Measurements from ENCODE around the gene RFX8. TPM values are rescaled to one million over a fixed set of nuclear protein-coding genes. Genes with fewer than 3 reads are reported as not detected.

The RFX8 gene
- total and polyA plus RNA-seq, 2 of the 4 experiments (the other 2 are of a cell fraction): 2.9 to 5.3 TPM

GRCh38 chr2:101361522-101361921 is 113.4 kb downstream of the RFX8 start:
- Histone ChIP-seq H3K23ac (ENCODE audit: low read depth, low read length) (no peak overlapping the region), H3K27me3 (ENCODE audit: control insufficient read depth, insufficient read depth, low read length) (peaks cover 32% of the 10 kb centered on the region), H4K5ac (ENCODE audit: low read depth, low read length) (no peak overlapping the region), H3K27ac (ENCODE audit: insufficient read depth, low read length) (no peak overlapping the region), H3K4me1 (ENCODE audit: control insufficient read depth, insufficient read depth, low read length) (no peaks in the 10 kb centered on the region), H3K56ac (ENCODE audit: extremely low read depth, insufficient read depth, low read length) (no peak overlapping the region), H2BK15ac (ENCODE audit: low read depth, low read length) (no peak overlapping the region), H3K4me2 (ENCODE audit: low read depth, low read length) (no peak overlapping the region), H3K79me1 (ENCODE audit: low read depth in 1 of 2, low read length in 2 of 2) (no peaks in the 10 kb centered on the region), H3K9ac (ENCODE audit: low read depth, low read length) (no peak overlapping the region), H4K20me1 (ENCODE audit: insufficient read depth, low read length) (no peaks in the 10 kb centered on the region), H3K4ac (ENCODE audit: low read depth, low read length) (no peak overlapping the region), H2AK9ac (replicated peaks; ENCODE audit: low read depth, low read length, poor library complexity) (no peak overlapping the region), H4K8ac (ENCODE audit: low read depth in 2 of 2, low read length in 2 of 2) (no peak overlapping the region), H2AFZ (replicated peaks; ENCODE audit: low read length, poor library complexity) (no peak overlapping the region), H2BK120ac (ENCODE audit: low read depth, low read length) (no peak overlapping the region), H4K91ac (ENCODE audit: insufficient read depth, low read depth, low read length) (no peak overlapping the region), H2BK20ac (ENCODE audit: low read depth, low read length) (no peak overlapping the region), H3K9me3 (ENCODE audit: control insufficient read depth, insufficient read depth, low read length) (no peaks in the 10 kb centered on the region), H3K18ac (ENCODE audit: low read depth, low read length) (no peak overlapping the region), H3K14ac (replicated peaks; ENCODE audit: low read depth, low read length) (no peak overlapping the region), H2AK5ac (ENCODE audit: low read depth, low read length) (no peak overlapping the region), H3K4me3 (ENCODE audit: insufficient read depth, low read depth, low read length) (no peak overlapping the region), H3K9me1 (ENCODE audit: insufficient read depth, low read length) (0 out of 2 replicates have a peak, but pooled peaks cover 4% of the 10 kb centered on the region), H3K36me3 (ENCODE audit: control insufficient read depth, insufficient read depth, low read length) (no peaks in the 10 kb centered on the region), H2BK5ac (ENCODE audit: low read depth, low read length, poor library complexity, severe bottlenecking) (no peak overlapping the region)
- DNase-seq (no peak), ATAC-seq (ENCODE audit: low read depth) (no peak)
- dilution Hi-C loops (cut with HindIII; ENCODE audit: low sequenced_read_pairs, unreplicated experiment): no loop called here
- intact Hi-C loops (cut with micrococcal nuclease): no loop called here
- no TSS peak for BruUV-seq (replicated peaks)
- WGBS, 2 experiments (ENCODE audit: extremely low coverage in 2 of 2, insufficient read length in 1 of 2): no CpG with 5 or more reads among the region's 2 CpGs
- in situ Hi-C loops (cut with MboI; ENCODE audit: low sequenced_read_pairs): no loop called here
- TF ChIP-seq RFX5 (IDR thresholded peaks at IDR 0.05; ENCODE audit: low read depth, low read length): no peak
- TF ChIP-seq NFE2L2 (IDR thresholded peaks at IDR 0.05; ENCODE audit: low read depth, low read length): no peak
- TF ChIP-seq RAD21 (IDR thresholded peaks at IDR 0.05; ENCODE audit: low read length): no peak
- no peak for TF ChIP-seq CHD1 (IDR thresholded peaks at IDR 0.05; ENCODE audit: low read depth, low read length)
- no peak for TF ChIP-seq MAZ (IDR thresholded peaks at IDR 0.05; ENCODE audit: borderline replicate concordance, low read depth, low read length)
- TF ChIP-seq SMC3 (IDR thresholded peaks at IDR 0.05; ENCODE audit: low read depth, low read length): no peak
- TF ChIP-seq MXI1 (IDR thresholded peaks at IDR 0.05; ENCODE audit: borderline replicate concordance, low read depth, low read length): no peak
- no peak for TF ChIP-seq MAFK (IDR thresholded peaks at IDR 0.05; ENCODE audit: low read depth, low read length)
- no peak for TF ChIP-seq USF2 (IDR thresholded peaks at IDR 0.05; ENCODE audit: low read depth, low read length)
- no peak for TF ChIP-seq CEBPB (IDR thresholded peaks at IDR 0.05; ENCODE audit: low read depth, low read length)
- no peak for TF ChIP-seq POLR2A (IDR thresholded peaks at IDR 0.05; ENCODE audit: low read depth, low read length)
- TF ChIP-seq BHLHE40 (IDR thresholded peaks at IDR 0.05; ENCODE audit: low read depth, low read length): no peak
- no peak for TF ChIP-seq RCOR1 (IDR thresholded peaks at IDR 0.05; ENCODE audit: insufficient replicate concordance, low read length)
- no peak for TF ChIP-seq FOS (IDR thresholded peaks at IDR 0.05; ENCODE audit: low read depth, low read length)
- no peak for TF ChIP-seq CTCF (conservative IDR thresholded peaks at IDR 0.05; ENCODE audit: low read depth, low read length)
- no peak for TF ChIP-seq ELK1 (IDR thresholded peaks at IDR 0.05; ENCODE audit: borderline replicate concordance, low read depth, low read length)
- CTCF ChIA-PET: no interaction called here
- POLR2A ChIA-PET (ENCODE audit: unreplicated experiment): no interaction called here

All from IMR-90 (cell line).